Stimulated activated CD4-positive, alpha-beta T cell treated with anti-CD3 and anti-CD28 coated beads, Interleukin-1b, Interleukin-23, amount 100 ng/mL, for 24 hours (primary cell): ENCODE data around the gene LDB2.

Experiments used
- DNase-seq, 4 experiments: peaks; one replicate each; pipeline ENCODE4 v3.0.0-alpha.2; 2020; ENCODE audit warnings: low read depth in 4 of 4, low spot score in 1 of 4

The LDB2 gene

DNA sequence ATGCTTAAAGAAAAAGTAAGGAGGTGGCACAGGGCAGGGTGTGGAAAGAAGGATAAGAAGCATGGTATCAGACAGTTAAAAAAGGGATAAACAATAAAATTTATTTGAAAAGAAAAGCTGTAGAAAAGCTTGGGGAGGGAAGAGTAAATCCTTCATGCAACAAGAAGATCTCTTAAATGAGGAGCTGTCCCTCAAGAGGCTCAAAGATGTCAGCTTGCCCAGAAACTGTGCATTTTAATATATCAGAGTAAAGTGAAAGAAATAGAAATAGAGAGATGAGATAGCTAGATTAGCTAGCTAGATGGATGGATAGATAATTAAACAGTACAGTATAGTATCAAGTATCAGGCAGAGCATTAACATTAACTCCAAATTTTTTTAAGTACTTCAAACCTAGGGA, 170.3 kb downstream of the LDB2 start:
- DNase-seq, result no peak

DNA sequence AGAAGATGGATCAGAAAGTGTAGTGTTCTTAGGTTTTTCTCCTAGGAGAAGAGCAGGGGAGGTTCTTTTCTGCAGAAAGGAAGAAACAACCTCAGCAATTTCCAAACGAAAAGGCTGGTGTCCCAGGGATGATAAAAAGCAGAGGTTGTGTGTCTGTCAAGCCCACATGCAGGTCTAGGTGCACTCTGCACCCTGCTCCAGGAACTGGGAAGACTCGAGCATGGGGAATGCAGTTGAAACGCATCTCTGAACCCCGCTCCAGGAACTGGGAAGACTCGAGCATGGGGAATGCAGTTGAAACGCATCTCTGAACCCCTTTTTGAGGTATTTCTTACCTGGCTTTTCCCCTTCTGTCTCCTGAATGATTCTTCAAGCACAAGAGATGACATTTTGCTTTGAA, 171.2 kb downstream of the LDB2 start:
- DNase-seq, result no peak

GRCh38 chr4:16726368-16727050, 171.9 kb downstream of the LDB2 start:
- DNase-seq, result no peak

- DNase-seq, result no peak
Measured at GRCh38 chr4:16725252-16725651, 173.2 kb downstream of the LDB2 start.

DNA sequence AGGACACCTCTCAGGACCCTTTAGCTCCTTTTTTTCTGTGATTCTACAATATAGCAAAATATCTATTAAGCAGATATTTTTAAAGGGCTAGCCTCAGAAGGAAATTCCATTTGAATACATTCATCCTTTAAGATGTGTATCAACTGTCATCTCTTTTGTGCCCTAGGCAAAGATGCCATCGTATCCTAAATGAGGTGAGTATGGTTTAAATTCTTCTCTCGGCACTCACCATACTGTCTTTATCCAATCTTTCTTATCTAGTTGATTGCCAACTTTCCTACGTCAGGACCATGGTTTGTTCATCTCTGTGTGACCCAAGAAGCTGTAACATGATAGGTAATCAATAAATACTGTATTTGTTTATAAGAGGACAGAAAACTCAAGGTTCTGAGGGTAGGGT, 176.0 kb downstream of the LDB2 start:
- DNase-seq, result no peak

GRCh38 chr4:16721613-16722291, 176.7 kb downstream of the LDB2 start:
- no peak for DNase-seq

GRCh38 chr4:16720761-16721160, 177.7 kb downstream of the LDB2 start:
- no peak for DNase-seq

DNA sequence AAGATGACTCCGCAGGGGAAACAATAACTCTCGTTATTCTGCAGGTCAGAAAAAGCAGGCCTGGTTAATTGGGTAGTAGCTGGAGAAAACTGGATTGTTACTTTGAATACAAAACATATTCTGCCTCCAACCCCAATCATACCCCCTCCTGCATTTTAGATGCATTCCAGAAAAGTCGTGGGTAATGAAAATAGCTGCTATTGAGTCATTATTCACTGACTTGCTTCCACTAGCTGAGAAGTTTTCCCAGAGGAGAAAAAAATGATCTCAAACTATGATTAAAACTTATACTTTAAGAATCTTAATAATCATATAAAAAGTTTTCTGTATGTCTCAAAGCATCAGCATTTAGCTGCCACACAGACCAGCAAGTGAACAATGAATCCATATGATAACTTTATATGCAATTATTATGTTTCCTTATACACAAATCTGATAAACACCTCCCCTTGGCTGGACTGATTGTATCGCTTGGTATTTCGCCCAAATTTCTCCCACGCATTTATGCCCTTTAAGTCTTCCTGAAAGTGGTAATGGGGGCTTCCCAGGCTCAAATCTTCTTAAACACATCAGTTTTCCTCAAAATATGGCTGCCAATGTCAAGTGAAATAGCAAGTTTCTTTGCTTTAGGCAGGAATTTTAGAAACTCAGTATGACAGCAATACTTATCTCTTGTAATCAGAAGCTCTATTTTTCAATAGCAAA, 181.0 kb downstream of the LDB2 start:
- no peak for DNase-seq

- no peak for DNase-seq
Measured at GRCh38 chr4:16715482-16715881, 183.0 kb downstream of the LDB2 start.

GRCh38 chr4:16714191-16714590, 184.3 kb downstream of the LDB2 start:
- no peak for DNase-seq

- DNase-seq, result no peak
Measured at GRCh38 chr4:16713696-16714095, 184.7 kb downstream of the LDB2 start.

DNA sequence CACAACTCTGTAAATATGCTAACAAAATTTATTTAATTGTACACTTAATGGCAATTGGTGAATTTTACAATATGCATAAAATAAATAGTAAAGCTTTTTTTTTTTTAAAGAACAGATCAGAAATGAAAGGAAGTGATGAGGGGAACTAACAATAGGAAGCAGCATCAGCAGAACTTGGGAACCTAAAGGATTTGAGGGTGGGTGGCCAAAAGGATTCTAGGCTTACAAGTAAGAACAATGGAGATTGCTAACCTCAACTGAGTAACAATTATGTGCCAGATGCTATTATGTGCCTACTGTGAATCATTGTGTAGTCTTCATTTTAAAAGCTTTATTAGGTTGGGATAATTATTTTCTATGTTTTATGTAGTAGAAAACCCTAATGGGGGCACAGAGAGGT, 185.2 kb downstream of the LDB2 start:
- no peak for DNase-seq

GRCh38 chr4:16710198-16710597, 188.2 kb downstream of the LDB2 start:
- DNase-seq, result no peak

DNA sequence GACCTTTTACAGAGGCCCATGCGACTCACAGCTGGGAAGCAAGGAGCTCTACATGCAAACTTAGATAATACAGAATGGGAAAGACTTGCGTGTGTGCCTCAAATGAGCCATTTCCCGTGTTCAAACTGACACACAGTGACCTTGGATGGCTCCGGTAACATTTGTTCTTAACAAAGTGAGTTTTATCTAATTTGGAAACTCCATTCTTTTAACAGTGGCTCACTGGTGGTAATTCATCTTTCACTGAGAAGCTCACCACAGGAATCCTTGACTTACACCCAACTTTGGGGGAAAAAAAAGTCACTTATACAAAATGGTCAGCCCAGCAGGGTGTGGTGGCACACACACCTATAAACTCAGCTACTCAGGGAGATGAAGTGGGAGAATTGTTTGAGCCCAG, 190.6 kb downstream of the LDB2 start:
- no peak for DNase-seq

GRCh38 chr4:16706251-16706650, 192.2 kb downstream of the LDB2 start:
- DNase-seq, result no peak

DNA sequence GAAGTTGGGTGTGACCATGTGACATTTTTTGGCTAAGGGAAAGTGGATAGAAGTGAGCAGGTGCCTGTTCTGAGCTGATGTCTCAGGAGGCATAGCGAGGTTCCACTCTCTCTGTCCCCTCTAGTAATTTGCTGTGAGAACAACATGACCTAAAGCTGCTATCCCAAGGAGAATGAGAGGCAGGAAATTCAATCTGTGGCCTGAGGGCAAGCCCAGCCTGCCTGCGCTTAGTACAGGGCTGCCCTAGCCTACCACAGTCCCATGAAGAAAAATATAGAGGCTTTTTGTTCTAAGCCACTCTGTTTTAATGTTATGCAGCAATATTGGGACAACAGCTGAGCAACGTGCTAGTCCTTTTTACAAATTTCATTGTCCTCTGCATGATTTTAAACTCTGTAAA, 193.1 kb downstream of the LDB2 start:
- no peak for DNase-seq

DNA sequence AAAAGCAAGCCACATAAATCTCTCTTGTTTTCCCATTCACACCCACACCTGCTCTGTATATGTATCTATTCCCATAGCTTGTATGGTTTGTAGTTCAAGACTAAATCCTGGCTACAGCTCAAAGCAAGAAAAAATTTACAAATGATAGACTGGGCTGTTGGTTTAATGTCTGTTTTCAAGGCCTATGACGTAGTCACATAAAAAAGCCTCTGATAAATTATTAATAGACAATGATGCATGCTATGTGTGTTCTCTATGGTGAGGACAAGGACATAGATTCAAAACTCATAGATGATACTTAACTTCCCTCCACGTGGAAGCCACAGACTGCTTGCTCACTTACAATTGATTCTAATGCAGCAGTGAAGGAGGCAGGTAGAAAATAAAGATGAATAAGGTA, 194.0 kb downstream of the LDB2 start:
- DNase-seq, result no peak

GRCh38 chr4:16695896-16696295, 202.5 kb downstream of the LDB2 start:
- no peak for DNase-seq

DNA sequence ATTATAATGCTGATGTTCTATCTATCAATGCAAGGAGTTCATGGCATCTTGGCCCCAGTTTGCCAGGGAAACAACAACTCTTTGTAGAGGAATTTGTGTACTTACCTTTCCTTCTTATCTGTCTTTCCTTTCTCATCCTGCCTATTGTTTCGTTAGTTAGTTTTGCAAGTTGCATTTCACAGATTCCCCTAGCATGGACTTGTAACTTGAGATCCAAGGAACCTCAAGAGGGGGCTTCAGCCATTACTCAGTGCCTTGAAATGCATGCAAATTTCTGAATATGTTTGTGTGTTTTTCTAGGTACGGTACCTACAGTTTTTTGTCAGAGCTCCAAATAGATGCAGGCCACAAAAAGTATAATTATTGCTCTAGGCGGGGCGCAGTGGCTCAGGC, 203.6 kb downstream of the LDB2 start:
- DNase-seq, result no peak

GRCh38 chr4:16694173-16694883, 204.1 kb downstream of the LDB2 start:
- no peak for DNase-seq

- no peak for DNase-seq
Measured at GRCh38 chr4:16693641-16694040, 204.8 kb downstream of the LDB2 start.

DNA sequence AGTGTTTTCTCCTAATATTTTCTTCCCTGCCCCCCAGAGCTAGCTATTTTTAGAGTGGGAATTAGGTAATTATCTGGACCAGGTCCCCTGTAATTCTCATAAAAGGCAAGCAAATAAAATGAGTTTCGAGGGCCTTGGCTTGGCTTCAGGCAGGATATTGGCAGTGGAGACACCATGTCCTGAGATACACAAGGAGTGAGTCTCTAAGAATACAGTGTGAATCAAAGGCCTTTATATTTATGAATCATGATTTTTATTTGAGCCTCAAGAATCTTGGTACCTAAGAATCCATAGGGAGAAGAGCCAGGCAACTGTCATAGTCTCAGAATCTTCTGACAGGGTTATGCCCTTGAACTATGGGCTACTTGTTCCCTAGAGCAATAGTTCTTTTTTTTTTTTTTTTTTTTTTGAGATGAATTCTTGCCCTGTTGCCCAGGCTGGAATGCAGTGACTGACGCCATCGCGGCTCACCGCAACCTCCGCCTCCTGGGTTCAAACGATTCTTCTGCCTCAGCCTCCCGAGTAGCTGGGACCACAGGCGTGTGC, 205.4 kb downstream of the LDB2 start:
- no peak for DNase-seq
